ENCODE results near the gene MTERF1. TPM values are rescaled to one million over a fixed set of nuclear protein-coding genes. Genes with fewer than 3 reads are reported as not detected.

Gene MTERF1
- total and polyA plus RNA-seq, 2 of the 13 experiments (the other 11 are each of a cell fraction or from before 2014, with no cell fraction given), result 5.5 to 19.3 TPM

DNA sequence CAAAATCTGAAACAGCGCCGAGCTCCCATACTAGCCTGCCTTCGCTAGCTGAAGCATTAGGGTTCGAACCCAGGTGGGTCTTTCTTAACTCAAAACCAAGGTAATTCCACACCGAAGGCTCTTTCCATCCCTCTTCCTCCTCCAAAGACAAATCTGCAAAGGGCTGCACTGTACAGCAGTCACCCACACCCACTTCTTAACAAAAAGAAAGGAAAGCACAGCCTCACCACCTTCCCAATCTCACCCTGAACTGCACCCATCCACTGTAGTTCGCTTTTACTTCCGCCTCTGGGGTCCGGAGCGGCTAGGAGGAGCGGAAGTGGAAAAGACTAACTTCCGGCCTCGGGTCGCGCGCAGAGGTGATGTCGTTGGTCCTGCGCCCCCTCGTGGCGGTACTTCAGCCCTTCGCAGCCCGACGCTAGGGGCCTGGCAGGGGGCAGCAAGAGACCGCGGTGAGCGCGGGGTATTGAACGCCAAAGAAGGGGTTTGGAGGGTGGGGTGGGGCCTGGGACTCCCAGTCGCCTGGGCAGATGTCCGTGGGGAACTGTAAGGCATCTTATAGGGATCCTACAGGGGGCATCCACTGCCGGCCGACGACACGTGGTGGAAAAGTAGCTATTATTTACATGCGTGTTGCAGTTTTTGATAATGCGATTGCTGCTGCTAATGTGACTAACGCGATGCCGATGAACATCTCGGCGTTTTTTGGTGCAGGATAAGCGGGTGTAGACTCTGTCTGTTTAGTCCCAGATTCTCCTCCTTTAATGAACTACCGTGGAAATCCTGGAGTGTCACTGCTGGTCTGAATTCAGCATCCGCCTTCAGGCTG is at the start of gene MTERF1 (continued):
- TF ChIP-seq, protein P1, sequence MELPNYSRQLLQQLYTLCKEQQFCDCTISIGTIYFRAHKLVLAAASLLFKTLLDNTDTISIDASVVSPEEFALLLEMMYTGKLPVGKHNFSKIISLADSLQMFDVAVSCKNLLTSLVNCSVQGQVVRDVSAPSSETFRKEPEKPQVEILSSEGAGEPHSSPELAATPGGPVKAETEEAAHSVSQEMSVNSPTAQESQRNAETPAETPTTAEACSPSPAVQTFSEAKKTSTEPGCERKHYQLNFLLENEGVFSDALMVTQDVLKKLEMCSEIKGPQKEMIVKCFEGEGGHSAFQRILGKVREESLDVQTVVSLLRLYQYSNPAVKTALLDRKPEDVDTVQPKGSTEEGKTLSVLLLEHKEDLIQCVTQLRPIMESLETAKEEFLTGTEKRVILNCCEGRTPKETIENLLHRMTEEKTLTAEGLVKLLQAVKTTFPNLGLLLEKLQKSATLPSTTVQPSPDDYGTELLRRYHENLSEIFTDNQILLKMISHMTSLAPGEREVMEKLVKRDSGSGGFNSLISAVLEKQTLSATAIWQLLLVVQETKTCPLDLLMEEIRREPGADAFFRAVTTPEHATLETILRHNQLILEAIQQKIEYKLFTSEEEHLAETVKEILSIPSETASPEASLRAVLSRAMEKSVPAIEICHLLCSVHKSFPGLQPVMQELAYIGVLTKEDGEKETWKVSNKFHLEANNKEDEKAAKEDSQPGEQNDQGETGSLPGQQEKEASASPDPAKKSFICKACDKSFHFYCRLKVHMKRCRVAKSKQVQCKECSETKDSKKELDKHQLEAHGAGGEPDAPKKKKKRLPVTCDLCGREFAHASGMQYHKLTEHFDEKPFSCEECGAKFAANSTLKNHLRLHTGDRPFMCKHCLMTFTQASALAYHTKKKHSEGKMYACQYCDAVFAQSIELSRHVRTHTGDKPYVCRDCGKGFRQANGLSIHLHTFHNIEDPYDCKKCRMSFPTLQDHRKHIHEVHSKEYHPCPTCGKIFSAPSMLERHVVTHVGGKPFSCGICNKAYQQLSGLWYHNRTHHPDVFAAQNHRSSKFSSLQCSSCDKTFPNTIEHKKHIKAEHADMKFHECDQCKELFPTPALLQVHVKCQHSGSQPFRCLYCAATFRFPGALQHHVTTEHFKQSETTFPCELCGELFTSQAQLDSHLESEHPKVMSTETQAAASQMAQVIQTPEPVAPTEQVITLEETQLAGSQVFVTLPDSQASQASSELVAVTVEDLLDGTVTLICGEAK (IDR thresholded peaks at IDR 0.05), result peak; percentile 84
- TF ChIP-seq, protein P1 (CRISPR knock-in tag; IDR thresholded peaks at IDR 0.05), result peak; percentile 83; the same call in 1 of the 2 replicates
- TF ChIP-seq, protein P2, sequence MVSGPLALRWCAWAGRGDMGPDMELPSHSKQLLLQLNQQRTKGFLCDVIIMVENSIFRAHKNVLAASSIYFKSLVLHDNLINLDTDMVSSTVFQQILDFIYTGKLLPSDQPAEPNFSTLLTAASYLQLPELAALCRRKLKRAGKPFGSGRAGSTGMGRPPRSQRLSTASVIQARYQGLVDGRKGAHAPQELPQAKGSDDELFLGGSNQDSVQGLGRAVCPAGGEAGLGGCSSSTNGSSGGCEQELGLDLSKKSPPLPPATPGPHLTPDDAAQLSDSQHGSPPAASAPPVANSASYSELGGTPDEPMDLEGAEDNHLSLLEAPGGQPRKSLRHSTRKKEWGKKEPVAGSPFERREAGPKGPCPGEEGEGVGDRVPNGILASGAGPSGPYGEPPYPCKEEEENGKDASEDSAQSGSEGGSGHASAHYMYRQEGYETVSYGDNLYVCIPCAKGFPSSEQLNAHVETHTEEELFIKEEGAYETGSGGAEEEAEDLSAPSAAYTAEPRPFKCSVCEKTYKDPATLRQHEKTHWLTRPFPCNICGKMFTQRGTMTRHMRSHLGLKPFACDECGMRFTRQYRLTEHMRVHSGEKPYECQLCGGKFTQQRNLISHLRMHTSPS (CRISPR knock-in tag; IDR thresholded peaks at IDR 0.05; ENCODE audit: low read depth), result no peak
- TF ChIP-seq ZNF17 (CRISPR knock-in tag; IDR thresholded peaks at IDR 0.05), result no peak
- no peak for TF ChIP-seq ZNF33A (CRISPR knock-in tag; IDR thresholded peaks at IDR 0.05; ENCODE audit: borderline replicate concordance)
- TF ChIP-seq ZNF34 (CRISPR knock-in tag; IDR thresholded peaks at IDR 0.05; ENCODE audit: borderline replicate concordance), result peak; percentile 82; the same call in 1 of the 2 replicates
- peak; percentile 99 for TF ChIP-seq KMT2B (CRISPR knock-in tag; IDR thresholded peaks at IDR 0.05)
- 0 out of 2 replicates have a peak, but pooled peaks have one; percentile 36 for TF ChIP-seq SMAD9 (CRISPR knock-in tag; IDR thresholded peaks at IDR 0.05)
- TF ChIP-seq, protein P3, sequence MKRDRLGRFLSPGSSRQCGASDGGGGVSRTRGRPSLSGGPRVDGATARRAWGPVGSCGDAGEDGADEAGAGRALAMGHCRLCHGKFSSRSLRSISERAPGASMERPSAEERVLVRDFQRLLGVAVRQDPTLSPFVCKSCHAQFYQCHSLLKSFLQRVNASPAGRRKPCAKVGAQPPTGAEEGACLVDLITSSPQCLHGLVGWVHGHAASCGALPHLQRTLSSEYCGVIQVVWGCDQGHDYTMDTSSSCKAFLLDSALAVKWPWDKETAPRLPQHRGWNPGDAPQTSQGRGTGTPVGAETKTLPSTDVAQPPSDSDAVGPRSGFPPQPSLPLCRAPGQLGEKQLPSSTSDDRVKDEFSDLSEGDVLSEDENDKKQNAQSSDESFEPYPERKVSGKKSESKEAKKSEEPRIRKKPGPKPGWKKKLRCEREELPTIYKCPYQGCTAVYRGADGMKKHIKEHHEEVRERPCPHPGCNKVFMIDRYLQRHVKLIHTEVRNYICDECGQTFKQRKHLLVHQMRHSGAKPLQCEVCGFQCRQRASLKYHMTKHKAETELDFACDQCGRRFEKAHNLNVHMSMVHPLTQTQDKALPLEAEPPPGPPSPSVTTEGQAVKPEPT (CRISPR knock-in tag; IDR thresholded peaks at IDR 0.05; ENCODE audit: low read depth), result peak; percentile 83
- peak; percentile 54 for TF ChIP-seq HNRNPLL (IDR thresholded peaks at IDR 0.05; ENCODE audit: low read depth, low read length, poor library complexity, severe bottlenecking)
